ENCODE results near the gene KLKB1. TPM values are rescaled to one million over a fixed set of nuclear protein-coding genes. Genes with fewer than 3 reads are reported as not detected.

Gene KLKB1
- total RNA-seq, 2 donors from 2014 or later = 0.27 to 0.50 TPM

DNA sequence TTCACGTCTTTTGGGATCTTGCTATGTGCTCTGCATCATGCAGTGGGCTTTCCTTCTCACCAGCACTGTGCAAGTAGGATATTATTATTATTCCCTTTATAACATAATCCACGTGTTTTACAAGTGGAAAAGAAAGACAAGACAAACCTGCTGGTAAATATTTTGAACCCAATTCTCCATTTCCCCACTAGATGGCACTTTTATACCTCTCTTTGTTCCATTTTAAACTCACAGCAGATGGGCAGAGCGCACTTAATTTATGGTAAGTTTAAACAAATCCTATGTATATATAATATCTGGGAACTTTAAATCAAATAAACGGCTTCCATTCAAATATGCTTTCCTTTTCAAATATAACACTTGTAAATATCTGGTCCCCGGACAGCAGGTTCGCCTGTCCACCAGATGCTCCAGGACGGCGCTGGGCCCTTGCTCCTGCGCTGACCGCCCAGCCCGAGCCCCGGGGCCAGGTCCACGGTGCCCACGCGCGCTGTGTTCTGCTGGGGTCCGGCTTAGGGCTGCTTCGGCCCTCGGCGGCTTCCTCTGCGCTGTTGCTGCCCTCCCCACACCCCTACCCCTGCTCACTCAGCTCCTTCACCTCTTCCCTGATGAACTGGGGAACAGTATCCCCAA is 69.8 kb downstream of the KLKB1 start:
- Histone ChIP-seq H3K4me1 (no peaks in the 10 kb centered on the region), H3K9ac (ENCODE audit: low read depth in 2 of 2, low read length in 2 of 2) (no peak overlapping the region), H3K27me3 (no peaks in the 10 kb centered on the region), H3K27ac (no peak overlapping the region), H3K4me3 (no peak overlapping the region), H3K9me3 (no peaks in the 10 kb centered on the region), H3K36me3 (no peaks in the 10 kb centered on the region)
- TF ChIP-seq, protein P1, sequence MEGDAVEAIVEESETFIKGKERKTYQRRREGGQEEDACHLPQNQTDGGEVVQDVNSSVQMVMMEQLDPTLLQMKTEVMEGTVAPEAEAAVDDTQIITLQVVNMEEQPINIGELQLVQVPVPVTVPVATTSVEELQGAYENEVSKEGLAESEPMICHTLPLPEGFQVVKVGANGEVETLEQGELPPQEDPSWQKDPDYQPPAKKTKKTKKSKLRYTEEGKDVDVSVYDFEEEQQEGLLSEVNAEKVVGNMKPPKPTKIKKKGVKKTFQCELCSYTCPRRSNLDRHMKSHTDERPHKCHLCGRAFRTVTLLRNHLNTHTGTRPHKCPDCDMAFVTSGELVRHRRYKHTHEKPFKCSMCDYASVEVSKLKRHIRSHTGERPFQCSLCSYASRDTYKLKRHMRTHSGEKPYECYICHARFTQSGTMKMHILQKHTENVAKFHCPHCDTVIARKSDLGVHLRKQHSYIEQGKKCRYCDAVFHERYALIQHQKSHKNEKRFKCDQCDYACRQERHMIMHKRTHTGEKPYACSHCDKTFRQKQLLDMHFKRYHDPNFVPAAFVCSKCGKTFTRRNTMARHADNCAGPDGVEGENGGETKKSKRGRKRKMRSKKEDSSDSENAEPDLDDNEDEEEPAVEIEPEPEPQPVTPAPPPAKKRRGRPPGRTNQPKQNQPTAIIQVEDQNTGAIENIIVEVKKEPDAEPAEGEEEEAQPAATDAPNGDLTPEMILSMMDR (IDR thresholded peaks at IDR 0.05) = peak; percentile 60
- intact Hi-C loops (cut with DNase I) = loop anchor here (2.0 kb wide), 1 partner anchor 292 kb away; no protein-coding TSS in a partner anchor
- DNase-seq = no peak

DNA sequence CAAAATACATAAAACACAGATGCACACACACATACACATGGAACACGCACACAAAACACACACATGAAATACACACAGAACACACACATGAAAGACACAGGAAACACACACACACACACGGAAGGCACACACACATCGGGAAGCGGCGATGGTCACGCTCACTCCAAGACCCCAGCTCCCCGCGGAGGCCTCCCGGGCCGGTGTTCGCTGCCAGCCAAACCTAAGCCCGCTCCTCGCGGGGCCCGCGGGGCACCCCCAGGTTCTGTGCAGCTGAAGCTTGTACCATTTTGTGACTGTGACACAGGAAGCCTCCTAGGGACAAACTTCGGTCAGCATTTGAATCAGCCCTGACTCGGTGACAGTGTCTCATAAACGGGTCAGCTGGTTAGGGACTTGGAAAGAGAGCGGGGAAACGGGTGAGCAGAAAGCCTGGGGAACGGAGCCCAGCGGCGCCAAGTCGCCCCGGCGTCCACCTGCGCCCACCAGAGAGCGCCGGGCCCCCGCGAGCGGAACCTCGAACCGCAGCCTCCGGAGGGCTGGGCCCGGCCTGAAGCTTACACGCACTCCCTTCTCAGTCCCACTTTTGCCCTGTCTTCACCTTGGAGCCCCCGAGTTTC is 70.8 kb downstream of the KLKB1 start:
- Histone ChIP-seq H3K9ac (ENCODE audit: low read depth in 2 of 2, low read length in 2 of 2) (no peak overlapping the region), H3K27me3 (no peaks in the 10 kb centered on the region), H3K9me3 (no peaks in the 10 kb centered on the region), H3K4me3 (no peak overlapping the region), H3K36me3 (no peaks in the 10 kb centered on the region), H3K4me1 (no peaks in the 10 kb centered on the region), H3K27ac (no peak overlapping the region)
- no peak for DNase-seq
- TF ChIP-seq, protein P1 (IDR thresholded peaks at IDR 0.05) = no peak
- intact Hi-C loops (cut with DNase I) = no loop called here

DNA sequence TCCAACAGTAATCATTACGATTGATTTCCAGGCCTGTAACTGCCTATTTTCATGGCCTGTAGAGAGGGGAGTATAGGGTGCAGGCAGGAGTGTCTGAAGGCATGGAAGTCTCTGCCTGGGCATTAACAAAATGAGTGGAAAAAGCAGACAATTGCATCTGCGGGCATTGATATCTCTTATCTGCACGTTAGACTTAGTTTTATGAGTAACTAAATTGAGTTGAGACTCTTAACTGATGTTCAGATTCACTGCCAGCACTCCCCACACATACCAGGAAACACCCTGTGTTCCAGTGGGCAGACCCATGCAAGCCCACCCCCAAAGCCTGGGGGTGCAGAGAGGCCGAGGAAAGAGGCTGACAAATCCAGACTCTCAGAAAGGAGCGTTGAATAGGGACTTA is 72.0 kb downstream of the KLKB1 start:
- Histone ChIP-seq H3K9ac (ENCODE audit: low read depth in 2 of 2, low read length in 2 of 2) (no peak overlapping the region), H3K4me1 (no peaks in the 10 kb centered on the region), H3K4me3 (no peak overlapping the region), H3K9me3 (no peaks in the 10 kb centered on the region), H3K36me3 (no peaks in the 10 kb centered on the region), H3K27ac (no peak overlapping the region), H3K27me3 (no peaks in the 10 kb centered on the region)
- intact Hi-C loops (cut with DNase I) = no loop called here
- no peak for DNase-seq
- TF ChIP-seq, protein P1 (IDR thresholded peaks at IDR 0.05) = no peak

DNA sequence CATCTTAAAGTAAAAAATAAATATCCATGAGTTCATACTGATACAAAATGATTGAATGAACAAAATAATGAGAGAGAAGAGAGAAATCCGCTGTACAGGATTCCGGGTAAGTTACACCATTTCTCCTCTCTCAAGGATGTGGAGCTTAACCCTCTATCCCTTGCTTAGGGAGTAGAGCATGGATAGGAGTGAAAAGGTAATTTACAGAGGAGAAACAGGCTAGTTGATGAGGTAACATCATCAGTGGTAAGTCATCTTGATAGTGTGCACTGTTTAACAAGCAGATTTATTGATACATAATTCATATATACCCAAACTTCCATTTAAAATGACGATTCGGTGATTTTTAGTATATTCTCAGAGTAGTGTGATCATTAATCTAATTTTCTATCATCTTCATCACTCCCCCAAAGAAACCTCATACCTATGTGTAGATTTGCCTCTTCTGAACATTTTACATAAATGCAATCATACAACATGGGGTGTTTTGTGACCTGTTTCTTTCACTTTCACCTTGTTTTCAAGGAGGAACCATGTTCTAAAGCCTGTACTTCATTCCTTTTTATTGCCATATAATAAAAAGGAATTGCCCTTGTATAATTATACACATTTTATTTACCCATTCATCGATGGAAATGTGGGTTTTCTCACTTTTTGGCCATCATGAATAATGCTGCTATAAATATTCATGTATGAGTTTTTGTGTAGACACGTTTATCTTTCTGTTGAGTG is 73.5 kb downstream of the KLKB1 start:
- Histone ChIP-seq H3K9me3 (no peaks in the 10 kb centered on the region), H3K27ac (peak overlapping the region; percentile 41), H3K4me1 (no peaks in the 10 kb centered on the region), H3K27me3 (no peaks in the 10 kb centered on the region), H3K9ac (ENCODE audit: low read depth in 2 of 2, low read length in 2 of 2) (no peak overlapping the region), H3K36me3 (no peaks in the 10 kb centered on the region), H3K4me3 (no peak overlapping the region)
- no peak for DNase-seq
- intact Hi-C loops (cut with DNase I) = no loop called here
- TF ChIP-seq, protein P1 (IDR thresholded peaks at IDR 0.05) = no peak

DNA sequence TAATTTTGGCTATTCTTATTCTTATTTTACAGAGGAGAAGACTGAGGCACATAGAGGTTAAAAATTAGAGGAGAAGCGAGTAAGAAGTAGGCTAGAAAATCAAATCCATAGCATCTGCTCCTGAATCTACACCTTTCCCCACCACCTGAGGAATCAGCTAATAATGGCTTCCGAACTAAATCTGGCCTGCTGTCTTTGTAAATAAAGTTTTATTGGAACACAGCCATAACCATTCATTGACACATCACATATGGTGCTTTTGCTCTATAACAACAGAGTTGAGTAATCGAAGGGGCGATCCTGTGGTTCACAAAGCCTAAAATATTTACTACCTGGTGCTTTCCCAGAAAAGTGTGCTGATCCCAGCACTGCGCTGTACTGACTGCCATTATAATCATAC is 76.9 kb downstream of the KLKB1 start:
- Histone ChIP-seq H3K9me3 (no peaks in the 10 kb centered on the region), H3K27me3 (no peaks in the 10 kb centered on the region), H3K36me3 (no peaks in the 10 kb centered on the region), H3K9ac (ENCODE audit: low read depth in 2 of 2, low read length in 2 of 2) (no peak overlapping the region), H3K4me1 (no peaks in the 10 kb centered on the region), H3K27ac (no peak overlapping the region), H3K4me3 (no peak overlapping the region)
- intact Hi-C loops (cut with DNase I) = no loop called here
- TF ChIP-seq, protein P1 (IDR thresholded peaks at IDR 0.05) = no peak
- DNase-seq = no peak

Data from colonic mucosa (tissue), 4 donors.